Esophagus squamous epithelium (tissue), 4 donors: Measurements from ENCODE around the gene PALM3.

Experiments
- POLR2A ChIP-seq, 4 donors: fragments of 450-650 bp; IDR thresholded peaks; one replicate each; pipeline ENCODE4 v1.6.1; 2017; ENCODE audit warnings: antibody characterized with exemption in 4 of 4, mild to moderate bottlenecking in 4 of 4, moderate library complexity in 3 of 4
- TF ChIP-seq, protein P1 (sequence below), 6 experiments: fragments of 450-650 bp in 4 of 6; fragments of 200-600 bp in 2 of 6; sonication (generic) in 2 of 6; IDR thresholded peaks; one replicate each; pipeline ENCODE4 v1.5.1; 2016 to 2019; ENCODE audit warnings: antibody characterized with exemption in 6 of 6, mild to moderate bottlenecking in 4 of 6, moderate library complexity in 4 of 6

DNA sequence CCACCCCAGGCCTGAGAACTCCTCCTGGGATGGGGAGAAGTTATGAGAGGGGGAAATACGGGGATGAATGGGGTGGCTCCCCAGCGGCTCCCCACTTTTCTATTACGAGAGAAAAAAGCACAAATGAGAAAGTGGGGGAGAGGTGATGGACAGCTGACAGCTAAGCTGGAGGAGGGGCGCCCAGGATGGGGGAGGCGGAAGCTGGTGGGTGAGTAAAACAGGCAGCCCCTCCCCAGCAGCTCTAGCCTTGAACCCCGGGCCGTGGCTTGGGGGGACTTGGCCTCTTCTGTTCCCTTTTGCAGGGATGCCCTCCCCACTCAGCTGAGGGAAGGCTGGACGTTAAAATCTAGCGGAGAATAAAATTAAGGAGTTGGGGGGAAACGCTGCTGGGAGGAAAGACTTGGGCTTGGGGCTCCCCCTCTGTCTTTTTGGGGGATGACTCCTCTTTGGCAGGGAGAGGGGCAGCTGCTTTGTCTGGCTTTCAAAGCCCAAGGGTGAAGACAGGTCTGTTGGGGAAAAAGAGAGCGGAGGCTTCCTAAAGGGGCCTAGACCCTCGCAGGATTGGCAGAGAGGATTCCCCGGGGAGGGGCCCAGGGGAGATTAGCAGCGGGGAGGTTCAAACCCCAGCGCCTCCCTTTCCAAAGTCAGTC, 30.1 kb upstream of the PALM3 start:
- TF ChIP-seq, protein P1, sequence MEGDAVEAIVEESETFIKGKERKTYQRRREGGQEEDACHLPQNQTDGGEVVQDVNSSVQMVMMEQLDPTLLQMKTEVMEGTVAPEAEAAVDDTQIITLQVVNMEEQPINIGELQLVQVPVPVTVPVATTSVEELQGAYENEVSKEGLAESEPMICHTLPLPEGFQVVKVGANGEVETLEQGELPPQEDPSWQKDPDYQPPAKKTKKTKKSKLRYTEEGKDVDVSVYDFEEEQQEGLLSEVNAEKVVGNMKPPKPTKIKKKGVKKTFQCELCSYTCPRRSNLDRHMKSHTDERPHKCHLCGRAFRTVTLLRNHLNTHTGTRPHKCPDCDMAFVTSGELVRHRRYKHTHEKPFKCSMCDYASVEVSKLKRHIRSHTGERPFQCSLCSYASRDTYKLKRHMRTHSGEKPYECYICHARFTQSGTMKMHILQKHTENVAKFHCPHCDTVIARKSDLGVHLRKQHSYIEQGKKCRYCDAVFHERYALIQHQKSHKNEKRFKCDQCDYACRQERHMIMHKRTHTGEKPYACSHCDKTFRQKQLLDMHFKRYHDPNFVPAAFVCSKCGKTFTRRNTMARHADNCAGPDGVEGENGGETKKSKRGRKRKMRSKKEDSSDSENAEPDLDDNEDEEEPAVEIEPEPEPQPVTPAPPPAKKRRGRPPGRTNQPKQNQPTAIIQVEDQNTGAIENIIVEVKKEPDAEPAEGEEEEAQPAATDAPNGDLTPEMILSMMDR (IDR thresholded peaks at IDR 0.05): no peak
- TF ChIP-seq POLR2A (IDR thresholded peaks at IDR 0.05): no peak
